GM18526 (cell line): ENCODE measurements around the gene AGER.
A peak's percentile ranks its signal among the peaks of the same experiment; 100 is the strongest.

Experiments used
- POLR2A ChIP-seq: IDR thresholded peaks from 3 replicates; pipeline ENCODE4 v1.6.1; 2011; ENCODE audit not compliant: insufficient read length; ENCODE audit errors: extremely low read depth

The AGER gene

DNA sequence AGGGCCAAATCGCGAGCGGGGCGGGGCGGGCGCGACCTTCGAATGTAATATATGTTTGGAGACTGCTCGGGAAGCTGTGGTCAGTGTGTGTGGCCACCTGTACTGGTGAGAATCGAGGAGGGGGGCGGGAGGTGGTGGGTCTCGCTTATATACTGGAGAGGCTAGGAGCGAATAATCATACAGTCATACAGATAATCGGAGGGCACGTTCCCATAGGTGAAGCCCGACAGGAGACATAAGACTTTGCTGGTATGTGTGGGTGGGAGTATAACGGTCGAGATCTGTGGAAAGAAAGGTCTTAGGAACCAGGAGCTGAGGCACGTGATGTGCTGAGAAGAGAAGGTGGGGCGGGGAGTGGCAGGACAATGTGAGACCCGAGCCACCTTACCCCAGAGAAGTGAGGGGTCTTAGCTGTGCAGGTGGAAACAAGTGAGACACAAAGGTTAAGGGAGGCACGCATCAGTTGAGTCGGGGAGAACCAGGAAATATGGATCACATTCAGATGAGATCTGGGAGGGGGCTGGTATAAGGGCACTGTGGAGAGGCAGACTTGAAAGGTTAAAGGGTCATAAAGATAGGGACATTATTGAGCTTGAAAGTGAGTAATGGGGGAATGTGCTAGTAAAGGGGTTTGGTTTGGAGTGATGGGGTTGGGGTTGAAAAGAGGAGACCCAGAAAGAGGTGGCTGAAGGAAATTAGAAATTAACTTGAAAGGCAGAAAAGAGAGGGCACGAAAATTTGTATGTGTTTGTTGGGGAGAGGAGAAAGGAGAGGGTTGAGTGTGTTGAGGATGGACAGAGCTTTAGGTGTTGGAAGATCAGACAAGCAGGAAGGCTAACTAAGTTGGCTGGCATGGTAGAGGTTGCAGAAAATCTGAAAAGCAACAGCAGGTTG, 5.3 kb downstream of the AGER start:
- no peak for TF ChIP-seq POLR2A

GRCh38 chr6:32177788-32178546, 6.1 kb downstream of the AGER start, which contains the start of gene RNF5:
Gene RNF5, plus strand, starts transcription at chr6:32178405. Its CDS starts 107 bp downstream, at chr6:32178512.
- peak; percentile 17 for TF ChIP-seq POLR2A

GRCh38 chr6:32177183-32177787, 6.8 kb downstream of the AGER start:
- TF ChIP-seq POLR2A: no peak

GRCh38 chr6:32176476-32177182, 7.4 kb downstream of the AGER start:
- no peak for TF ChIP-seq POLR2A

- TF ChIP-seq POLR2A: peak; percentile 62
Measured at GRCh38 chr6:32175711-32176475, 8.2 kb downstream of the AGER start, which contains the start of gene AGPAT1. Gene AGPAT1, minus strand, starts transcription at chr6:32176084. Its CDS starts 4,588 bp downstream, at chr6:32171496.

- TF ChIP-seq POLR2A: no peak
Measured at GRCh38 chr6:32175322-32175710, 8.7 kb downstream of the AGER start.

GRCh38 chr6:32174416-32174815, 9.6 kb downstream of the AGER start:
- TF ChIP-seq POLR2A: no peak

GRCh38 chr6:32173051-32173727, 10.9 kb downstream of the AGER start:
- no peak for TF ChIP-seq POLR2A

DNA sequence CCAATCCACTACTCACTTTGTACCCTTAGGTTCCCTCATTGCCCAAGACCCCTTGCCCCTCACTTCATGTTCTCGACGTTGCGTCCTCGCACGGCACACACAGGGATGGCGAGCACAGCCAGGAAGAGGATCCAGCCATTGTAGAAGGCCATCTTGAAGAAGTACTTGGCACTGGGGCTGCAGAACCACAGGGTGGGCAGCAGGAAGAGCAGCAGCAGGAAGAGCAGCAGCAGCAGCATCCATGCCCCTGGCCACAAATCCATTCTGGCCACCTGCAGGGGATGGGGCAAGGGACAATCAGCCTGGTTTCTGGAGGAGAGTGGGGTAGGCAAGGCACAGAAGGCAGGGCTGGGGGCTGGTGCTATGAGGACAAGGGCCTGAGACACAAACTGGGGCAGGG, 12.8 kb downstream of the AGER start:
- TF ChIP-seq POLR2A: no peak

- TF ChIP-seq POLR2A: no peak
Measured at GRCh38 chr6:32170294-32170693, 13.8 kb downstream of the AGER start.

DNA sequence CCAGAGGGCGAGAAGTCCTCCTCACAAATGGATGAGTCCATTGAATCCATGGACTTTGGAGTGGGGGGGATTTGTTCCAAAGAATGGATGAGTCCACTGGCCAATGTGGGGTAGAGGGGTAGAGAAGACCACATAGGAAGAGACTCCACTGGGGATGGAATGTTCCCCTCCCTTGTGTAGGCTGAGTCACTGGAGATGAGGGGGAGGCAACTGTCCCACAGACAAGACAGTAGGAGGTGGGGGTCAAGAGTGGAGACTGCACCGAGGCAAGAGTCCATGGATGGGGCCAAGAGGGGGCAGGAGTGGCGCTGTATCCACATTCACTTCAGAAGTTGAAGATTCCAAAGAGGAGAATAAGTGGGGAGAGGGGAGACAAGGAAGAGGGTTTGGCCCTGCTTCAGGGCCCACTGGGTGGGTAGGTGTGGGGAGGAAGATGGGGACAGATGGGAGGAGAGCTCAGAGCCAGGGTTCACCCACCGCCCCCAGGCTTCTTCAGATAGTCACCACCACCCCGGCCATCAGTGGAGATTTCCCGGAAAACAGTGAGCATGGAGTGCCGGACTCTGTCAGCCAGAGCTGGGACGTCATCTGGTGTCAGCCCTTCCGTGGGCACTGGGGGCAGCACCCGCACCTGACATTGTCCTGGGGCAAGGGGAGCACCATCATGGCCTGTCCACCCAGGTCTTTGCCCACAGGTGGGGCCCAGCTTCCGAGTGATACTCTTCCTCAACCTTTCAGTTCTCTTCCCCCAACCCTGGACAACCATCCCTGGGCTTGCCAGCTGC, 15.1 kb downstream of the AGER start:
- TF ChIP-seq POLR2A: no peak

DNA sequence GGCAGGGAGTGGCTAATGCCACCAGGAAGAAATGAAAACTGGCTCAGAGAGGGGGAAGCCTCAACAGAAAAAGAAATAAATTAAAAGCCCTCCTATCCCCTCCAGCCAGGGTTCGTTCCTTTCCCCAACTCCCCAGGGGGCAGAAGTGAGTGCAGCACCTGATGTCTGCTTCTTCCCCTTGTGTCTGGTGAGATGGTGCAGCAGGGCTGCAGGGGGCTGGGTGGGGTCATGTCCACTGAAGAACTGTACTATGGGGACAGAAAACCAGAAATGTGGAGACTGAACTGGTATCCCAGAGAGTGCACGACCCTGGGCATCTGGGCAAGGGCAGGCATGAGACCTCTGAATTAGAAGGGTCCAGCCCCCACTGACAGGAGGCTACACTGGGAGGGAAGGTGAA, 15.7 kb downstream of the AGER start:
- TF ChIP-seq POLR2A: no peak

DNA sequence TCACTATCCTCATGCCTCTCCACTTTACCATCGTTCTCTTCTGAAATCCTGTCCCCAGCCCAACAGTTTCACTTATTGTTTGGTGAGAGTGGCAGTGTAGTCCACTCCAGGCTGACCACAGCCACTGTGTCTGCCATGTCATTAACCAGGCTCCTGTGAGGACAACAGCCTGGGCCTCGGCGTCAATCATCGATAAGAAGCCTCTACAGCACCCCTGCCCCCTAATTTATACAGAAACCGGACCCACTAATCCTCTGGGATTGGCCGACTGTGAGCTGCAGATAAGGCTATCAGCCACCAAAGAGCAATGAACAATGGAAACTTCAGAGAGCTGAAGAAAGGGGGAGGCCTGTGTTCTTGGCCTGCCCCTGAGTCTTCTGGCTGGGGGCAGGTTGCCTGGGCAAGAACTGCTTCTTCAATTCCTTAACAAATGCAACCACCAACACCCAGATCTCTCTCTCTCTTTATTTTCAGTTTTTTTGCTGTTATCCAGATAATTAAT, 16.2 kb downstream of the AGER start:
- no peak for TF ChIP-seq POLR2A
